ENCODE data around the gene RRP36.
A peak's percentile ranks its signal among the peaks of the same experiment; 100 is the strongest.

The RRP36 gene

GRCh38 chr6:43047998-43048397 lies 26.6 kb downstream of the RRP36 start:
- H3K36me3 ChIP-seq (ENCODE audit: low read depth), result peaks cover 61% of the 10 kb centered on the region
- ATAC-seq (ENCODE audit: low read depth), result no peak

DNA sequence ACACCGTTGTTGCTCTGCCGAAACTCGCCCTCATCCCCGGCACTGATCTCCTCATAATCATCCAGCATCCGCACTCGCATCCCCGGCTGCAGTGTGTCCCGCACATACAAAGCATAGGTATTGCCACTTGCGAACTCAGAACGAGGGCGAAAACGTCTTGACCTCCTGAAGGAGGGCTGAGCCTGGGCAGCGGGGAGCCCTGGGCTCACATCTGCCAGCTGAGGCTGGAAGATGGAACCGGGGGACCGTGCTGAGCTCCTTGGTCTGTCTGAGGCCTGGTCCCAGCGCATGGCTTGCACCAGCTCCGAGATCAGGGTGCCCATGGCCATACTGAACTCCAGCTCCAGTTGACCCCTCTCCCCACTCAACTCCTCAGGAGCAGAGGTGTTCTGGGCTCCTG lies 29.6 kb downstream of the RRP36 start:
- no peak overlapping the region for H3K27ac ChIP-seq (ENCODE audit: poor library complexity, severe bottlenecking)
- no peaks in the 10 kb centered on the region for H3K9me3 ChIP-seq (ENCODE audit: severe bottlenecking)
- no peak overlapping the region for H3K4me3 ChIP-seq (ENCODE audit: severe bottlenecking)
- DNase-seq (ENCODE audit: low spot score) (no peak), ATAC-seq (ENCODE audit: low read depth) (no peak)
- peaks cover 55% of the 10 kb centered on the region for H3K36me3 ChIP-seq (ENCODE audit: low read depth)
- no peaks in the 10 kb centered on the region for H3K27me3 ChIP-seq (ENCODE audit: insufficient read depth, poor library complexity, severe bottlenecking)
- no peak for TF ChIP-seq CTCF (IDR thresholded peaks at IDR 0.05; ENCODE audit: poor library complexity, severe bottlenecking)
- peaks cover 5% of the 10 kb centered on the region for H3K4me1 ChIP-seq (ENCODE audit: insufficient read depth, poor library complexity, severe bottlenecking)

More at GRCh38 chr6:43047998-43048397, 26.6 kb downstream of the RRP36 start:
- Histone ChIP-seq H3K9me3 (ENCODE audit: severe bottlenecking) (no peaks in the 10 kb centered on the region), H3K4me1 (ENCODE audit: insufficient read depth, poor library complexity, severe bottlenecking) (peaks cover 4% of the 10 kb centered on the region), H3K4me3 (ENCODE audit: severe bottlenecking) (no peak overlapping the region), H3K27me3 (ENCODE audit: insufficient read depth, poor library complexity, severe bottlenecking) (no peaks in the 10 kb centered on the region), H3K27ac (ENCODE audit: poor library complexity, severe bottlenecking) (no peak overlapping the region)
- TF ChIP-seq CTCF (IDR thresholded peaks at IDR 0.05; ENCODE audit: poor library complexity, severe bottlenecking), result no peak
- no peak for DNase-seq (ENCODE audit: low spot score)

DNA sequence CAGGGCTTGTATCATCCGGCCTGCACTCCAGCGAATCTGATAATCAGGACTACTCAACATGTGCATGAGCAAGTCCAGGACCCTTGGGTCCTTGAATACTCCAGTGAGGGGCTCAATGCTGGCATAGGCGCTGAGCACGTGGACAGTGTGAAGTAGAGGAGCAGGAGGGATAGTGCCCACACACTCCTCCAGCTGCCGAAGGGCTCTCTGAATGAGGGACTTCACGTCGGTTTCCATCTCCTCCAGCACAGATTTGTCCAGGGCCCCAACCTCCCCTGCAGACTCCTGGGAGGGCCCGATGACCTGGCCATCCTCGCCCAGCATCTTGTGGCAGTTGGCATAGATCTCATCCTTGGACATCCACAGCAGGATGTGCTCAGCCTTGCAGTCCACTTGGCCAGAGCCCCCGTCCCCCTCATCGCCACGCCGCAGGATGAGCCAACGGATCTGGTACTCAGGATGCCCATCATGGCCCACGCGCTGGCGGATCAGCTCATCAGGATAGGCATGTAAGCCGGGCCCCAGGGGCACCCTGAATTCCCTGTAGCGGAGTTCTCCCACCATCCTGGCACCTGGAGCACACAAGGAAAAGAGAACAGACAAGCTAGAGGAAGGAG lies 30.9 kb downstream of the RRP36 start:
- DNase-seq (ENCODE audit: low spot score) (no peak), ATAC-seq (ENCODE audit: low read depth) (no peak)
- peak overlapping the region; percentile 77 for H3K27ac ChIP-seq (ENCODE audit: poor library complexity, severe bottlenecking)
- H3K4me3 ChIP-seq (ENCODE audit: severe bottlenecking), result no peak overlapping the region
- H3K9me3 ChIP-seq (ENCODE audit: severe bottlenecking), result no peaks in the 10 kb centered on the region
- H3K27me3 ChIP-seq (ENCODE audit: insufficient read depth, poor library complexity, severe bottlenecking), result no peaks in the 10 kb centered on the region
- no peak for TF ChIP-seq CTCF (IDR thresholded peaks at IDR 0.05; ENCODE audit: poor library complexity, severe bottlenecking)
- H3K36me3 ChIP-seq (ENCODE audit: low read depth), result peaks cover 61% of the 10 kb centered on the region
- H3K4me1 ChIP-seq (ENCODE audit: insufficient read depth, poor library complexity, severe bottlenecking), result peaks cover 5% of the 10 kb centered on the region

DNA sequence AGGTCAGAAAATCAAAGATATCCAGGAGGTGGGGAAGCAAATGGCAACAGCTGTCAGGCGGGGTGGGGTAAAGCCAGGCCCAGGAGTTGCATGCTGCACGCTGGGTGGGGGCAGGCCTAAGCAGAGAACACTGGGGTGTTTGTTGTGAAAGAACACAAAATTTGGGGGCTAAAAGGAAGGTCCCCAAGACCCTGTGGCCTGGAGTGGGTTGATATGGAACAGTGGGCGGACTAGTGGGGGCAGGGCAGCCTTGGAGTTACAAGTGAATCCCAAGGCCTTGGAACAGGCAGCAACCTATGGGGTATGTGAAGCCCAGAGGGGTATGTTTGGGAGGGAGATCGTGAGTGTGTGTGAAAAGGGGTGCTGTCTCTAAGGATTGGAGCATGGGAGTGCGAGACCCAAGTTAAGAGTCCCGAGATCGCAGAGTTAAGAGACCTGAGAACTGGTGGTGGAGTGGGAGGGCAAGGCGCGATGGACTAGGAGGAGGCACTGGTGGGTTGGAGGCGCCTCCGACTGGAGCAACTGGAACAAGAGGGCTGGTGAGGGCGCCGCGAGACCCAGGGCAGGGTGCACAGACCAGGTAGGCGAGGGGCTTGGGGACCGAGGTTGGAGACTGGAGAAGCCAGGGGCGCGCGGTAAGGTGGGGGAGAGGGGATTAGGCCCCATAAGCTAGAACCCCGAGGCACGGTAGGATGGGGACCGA lies 31.6 kb downstream of the RRP36 start:
- H3K36me3 ChIP-seq (ENCODE audit: low read depth), result peaks cover 64% of the 10 kb centered on the region
- ATAC-seq (ENCODE audit: low read depth) (peak; percentile 24), DNase-seq (ENCODE audit: low spot score) (no peak)
- H3K27ac ChIP-seq (ENCODE audit: poor library complexity, severe bottlenecking), result peak overlapping the region; percentile 77
- H3K4me1 ChIP-seq (ENCODE audit: insufficient read depth, poor library complexity, severe bottlenecking), result peaks cover 5% of the 10 kb centered on the region
- no peaks in the 10 kb centered on the region for H3K9me3 ChIP-seq (ENCODE audit: severe bottlenecking)
- H3K27me3 ChIP-seq (ENCODE audit: insufficient read depth, poor library complexity, severe bottlenecking), result no peaks in the 10 kb centered on the region
- H3K4me3 ChIP-seq (ENCODE audit: severe bottlenecking), result peak overlapping the region; percentile 83
- TF ChIP-seq CTCF (IDR thresholded peaks at IDR 0.05; ENCODE audit: poor library complexity, severe bottlenecking), result no peak

Measured in RWPE2 (cell line).